Activated CD4-positive, alpha-beta T cell treated with anti-CD3 and anti-CD28 coated beads, Interleukin-2, amount 10 ng/mL, durations not matched to agents 7 days and 5 days (primary cell): Measurements from ENCODE around the gene ZSWIM4. TPM values are rescaled to one million over a fixed set of nuclear protein-coding genes. Genes with fewer than 3 reads are reported as not detected.

ENCODE experiments used
- CTCF ChIA-PET: fragments of 350-600 bp; sonication (Branson Sonifier 250); formaldehyde crosslinking; loops from one replicate; lab custom pipeline; 2021; ENCODE audit warnings: antibody characterized with exemption; lab: Charles Lee
- POLR2A ChIA-PET: fragments of 350-600 bp; sonication (Branson Sonifier 250); formaldehyde crosslinking; loops from one replicate; lab custom pipeline; 2021; ENCODE audit warnings: antibody characterized with exemption; lab: Charles Lee
- DNase-seq: peaks from one replicate; pipeline ENCODE4 v3.0.0-alpha.2; 2020
- H3K27ac Mint-ChIP-seq: one replicate; pipeline ENCODE4 v1.8.0; 2021; ENCODE audit warnings: mild to moderate bottlenecking, moderate library complexity, mixed read lengths
- H3K27me3 Mint-ChIP-seq: one replicate; pipeline ENCODE4 v1.8.0; 2021; ENCODE audit warnings: mixed read lengths
- H3K36me3 Mint-ChIP-seq: one replicate; pipeline ENCODE4 v1.8.0; 2021; ENCODE audit warnings: low read depth, mixed read lengths
- H3K4me1 Mint-ChIP-seq: one replicate; pipeline ENCODE4 v1.8.0; 2021; ENCODE audit warnings: mixed read lengths
- H3K4me3 Mint-ChIP-seq: one replicate; pipeline ENCODE4 v1.8.0; 2021; ENCODE audit warnings: mild to moderate bottlenecking, moderate library complexity, mixed read lengths
- H3K9me3 Mint-ChIP-seq: one replicate; pipeline ENCODE4 v1.8.0; 2021; ENCODE audit warnings: mixed read lengths
- total RNA-seq, 2 experiments: library from RNA; stranded (reverse); gene quantifications; one replicate each; pipeline ENCODE4 v1.2.3, GENCODE V29; 2021

Gene ZSWIM4
- total RNA-seq, 2 experiments from 2014 or later: 6.0 to 6.2 TPM

DNA sequence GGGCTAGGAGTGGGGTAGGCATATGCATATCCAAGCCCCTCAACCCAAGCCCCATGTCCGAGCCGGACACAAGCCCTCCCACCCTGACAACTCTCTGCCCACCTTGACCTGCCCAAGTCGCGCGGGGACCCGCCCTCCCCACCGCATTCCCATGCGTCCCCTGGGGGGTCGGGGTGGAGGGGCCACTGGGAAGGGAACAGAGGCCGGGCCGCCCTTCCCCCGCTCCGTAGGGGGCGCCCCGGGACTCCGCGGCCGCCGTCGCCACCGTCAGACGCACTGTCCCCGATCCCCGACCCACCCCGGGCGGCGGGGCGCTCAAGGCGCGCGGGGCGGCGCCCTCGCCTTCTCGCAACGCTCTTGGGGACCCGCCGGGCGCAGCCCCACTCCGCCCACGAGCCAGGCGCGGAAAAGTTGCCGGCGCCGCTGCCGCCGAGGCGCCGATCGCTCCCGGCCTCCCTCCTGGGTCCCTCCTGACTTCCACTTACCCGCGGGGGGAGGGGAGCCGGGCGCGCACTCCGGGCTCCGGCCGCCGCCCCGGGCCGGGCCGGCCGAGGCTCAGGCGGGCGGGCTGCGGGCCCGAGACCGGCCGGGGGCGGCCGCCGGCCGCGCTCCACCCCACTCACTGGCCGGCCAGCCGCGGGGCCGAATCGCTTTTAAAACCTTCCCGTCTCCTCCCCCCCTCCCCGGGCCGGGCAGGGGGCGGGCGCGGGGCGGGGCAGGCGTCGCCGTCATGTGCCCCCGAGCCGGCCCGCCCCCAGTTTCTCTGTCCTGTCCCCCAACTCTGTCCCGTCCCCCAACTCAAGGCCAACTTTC is 47.3 kb downstream of the ZSWIM4 start:
- Mint-ChIP-seq H3K36me3 (peaks cover 34% of the 10 kb centered on the region), H3K27ac (peak overlapping the region; percentile 90), H3K4me1 (peaks cover 55% of the 10 kb centered on the region), H3K4me3 (peak overlapping the region; percentile 94), H3K27me3 (no peaks in the 10 kb centered on the region), H3K9me3 (no peaks in the 10 kb centered on the region)
- ChIA-PET CTCF (no interaction called here), POLR2A (no interaction called here)
- DNase-seq: peak; percentile 70

DNA sequence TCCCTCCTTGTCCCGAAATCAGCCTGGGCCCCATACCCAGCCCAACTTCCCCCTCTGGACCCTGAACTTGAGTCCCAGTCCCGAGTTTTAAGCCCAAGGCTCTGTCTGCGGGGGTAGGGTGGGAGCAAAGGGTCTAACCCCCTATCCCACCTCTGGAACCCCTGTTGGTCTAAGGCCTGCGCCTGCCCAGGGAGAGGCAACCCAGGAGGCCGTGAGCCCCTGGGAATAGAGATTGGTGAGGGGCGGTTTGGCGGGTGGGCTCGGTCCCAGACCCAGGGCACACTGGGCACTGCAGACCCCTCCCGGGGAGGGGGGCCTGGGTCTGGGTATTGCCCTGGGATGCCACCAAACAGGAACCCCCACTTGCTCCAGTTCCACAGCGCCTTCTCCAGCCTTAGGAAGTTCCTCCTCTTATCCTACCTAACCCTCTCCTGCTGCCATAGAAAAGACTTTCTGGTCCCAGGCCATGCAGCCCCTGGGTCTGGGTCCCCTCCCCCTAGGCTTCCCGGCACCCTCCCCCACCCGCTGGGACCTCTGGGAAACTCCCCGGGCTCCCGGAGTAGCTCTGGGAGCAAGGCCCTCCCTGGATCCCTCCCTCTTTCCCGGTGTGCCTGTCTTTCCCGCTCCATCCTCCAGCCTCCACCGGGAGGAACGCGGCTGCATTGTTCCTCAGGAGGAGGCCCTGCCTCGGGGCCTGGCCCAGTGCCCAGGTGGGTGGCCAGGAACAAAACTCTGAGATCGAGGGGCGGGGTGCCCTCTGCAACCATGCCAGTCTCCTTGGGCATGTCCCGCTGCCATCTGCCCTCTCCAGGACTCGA is 48.1 kb downstream of the ZSWIM4 start:
- ChIA-PET POLR2A (no interaction called here), CTCF (no interaction called here)

GRCh38 chr19:13844130-13844631 is 48.9 kb downstream of the ZSWIM4 start:
- Mint-ChIP-seq H3K27me3 (no peaks in the 10 kb centered on the region), H3K9me3 (no peaks in the 10 kb centered on the region), H3K4me1 (peaks cover 54% of the 10 kb centered on the region), H3K4me3 (peak overlapping the region; percentile 88), H3K36me3 (peaks cover 24% of the 10 kb centered on the region), H3K27ac (peak overlapping the region; percentile 59)
- no peak for DNase-seq
- ChIA-PET POLR2A (no interaction called here), CTCF (no interaction called here)

More for the DNA sequence above, 48.1 kb downstream of the ZSWIM4 start:
- Mint-ChIP-seq H3K4me1 (peaks cover 56% of the 10 kb centered on the region), H3K36me3 (peaks cover 30% of the 10 kb centered on the region), H3K27me3 (no peaks in the 10 kb centered on the region), H3K4me3 (peak overlapping the region; percentile 88), H3K27ac (peak overlapping the region; percentile 88), H3K9me3 (no peaks in the 10 kb centered on the region)
- DNase-seq: no peak

DNA sequence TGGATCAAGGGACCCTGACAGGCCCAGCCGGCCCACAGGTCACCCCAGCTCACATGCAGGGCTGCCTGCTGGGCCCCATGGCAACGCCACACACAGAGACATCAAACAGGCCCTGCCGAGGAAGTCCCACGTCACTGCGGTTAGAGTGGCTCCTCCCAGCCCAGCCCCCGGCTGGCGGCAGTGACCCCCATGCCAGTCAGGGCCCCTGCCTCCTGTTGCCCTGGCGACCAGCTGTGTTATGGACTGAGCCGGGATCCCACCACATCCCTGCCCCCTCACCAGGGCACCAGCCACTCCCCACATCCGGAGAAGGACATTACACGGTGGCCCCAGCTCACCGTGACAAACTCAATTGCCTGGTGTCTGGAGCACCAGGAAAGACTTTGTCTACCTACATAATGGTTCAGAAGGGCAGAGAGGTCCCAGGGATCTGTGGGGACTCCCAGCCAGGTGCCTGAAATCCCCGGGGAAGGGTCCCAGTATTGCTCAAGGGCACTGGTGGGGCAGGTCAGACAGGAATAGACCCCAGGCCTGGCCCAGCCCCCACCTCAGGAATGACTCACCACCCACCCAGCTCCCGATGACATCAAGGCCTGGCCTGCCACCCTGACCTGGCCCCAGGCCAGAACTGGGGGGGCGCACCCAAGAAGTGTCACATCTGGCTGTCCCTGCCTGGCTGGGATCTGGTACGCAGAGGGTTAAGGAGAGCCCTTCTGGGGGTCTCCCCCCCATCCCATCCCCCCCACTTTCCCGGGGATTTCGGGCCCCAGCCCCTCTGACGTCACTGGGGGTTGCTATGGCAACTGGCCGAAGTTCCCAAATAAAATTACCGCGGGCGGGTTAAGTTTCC is 51.5 kb downstream of the ZSWIM4 start:
- ChIA-PET CTCF (interaction anchor here (0.5 to 8.8 kb wide), 10 partner anchors 10 to 44 kb away, joined by 3 to 69 read pairs (median 4); no protein-coding TSS in a partner anchor), POLR2A (interaction anchor here (0.6 to 1.5 kb wide), 4 partner anchors 10 to 66 kb away, joined by 3 to 4 read pairs (median 4); no protein-coding TSS in a partner anchor)
- Mint-ChIP-seq H3K9me3 (no peaks in the 10 kb centered on the region), H3K27ac (peak overlapping the region; percentile 95), H3K27me3 (no peaks in the 10 kb centered on the region), H3K4me1 (peaks cover 52% of the 10 kb centered on the region), H3K36me3 (peaks cover 6% of the 10 kb centered on the region), H3K4me3 (peak overlapping the region; percentile 70)
- DNase-seq: peak; percentile 97

DNA sequence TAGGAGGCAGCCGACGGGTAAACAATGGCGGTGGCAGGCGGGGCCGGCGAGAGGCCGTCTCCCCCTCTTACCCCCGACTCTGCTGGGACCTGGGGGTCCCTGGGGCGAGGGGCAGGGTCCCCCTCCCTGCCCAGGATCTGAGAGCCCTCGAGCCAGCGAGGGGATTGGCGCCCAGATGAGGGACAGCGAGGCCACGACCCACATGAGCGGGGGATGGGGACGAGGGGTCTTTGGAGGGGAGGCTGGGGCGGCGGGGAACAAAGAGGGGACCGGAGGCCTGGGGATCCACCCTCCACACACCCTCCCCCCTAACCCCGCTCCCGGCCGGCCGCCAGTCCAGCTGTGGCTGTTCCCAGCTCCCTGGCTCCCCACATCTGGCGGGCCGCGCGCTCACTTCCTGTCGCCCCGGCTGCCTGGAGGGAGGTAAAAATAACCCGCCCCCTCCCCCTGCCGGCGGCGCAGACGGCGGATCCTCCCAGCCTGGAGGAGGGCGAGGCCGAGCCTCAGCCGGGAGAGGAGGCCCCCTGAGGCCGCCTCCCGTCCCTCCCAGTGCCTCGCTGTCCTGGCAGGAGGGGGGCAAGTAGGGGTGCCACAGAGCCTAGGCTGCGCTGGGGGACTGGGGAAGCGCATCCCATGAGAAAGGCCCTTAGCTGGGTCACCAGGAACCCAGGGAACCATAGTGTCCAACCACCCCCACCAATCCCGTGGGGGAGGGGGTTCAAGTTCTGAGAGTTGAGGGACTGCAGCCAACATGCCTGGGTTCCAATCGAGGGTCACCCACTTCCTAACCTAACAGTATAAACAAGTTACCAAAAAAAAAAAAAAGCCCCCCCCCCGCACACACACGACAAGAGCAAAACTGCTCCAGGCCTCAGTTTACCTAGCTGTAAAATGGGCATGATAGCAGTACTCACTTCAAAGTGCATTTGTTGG is 52.4 kb downstream of the ZSWIM4 start:
- Mint-ChIP-seq H3K4me3 (peak overlapping the region; percentile 70), H3K4me1 (peaks cover 52% of the 10 kb centered on the region), H3K9me3 (no peaks in the 10 kb centered on the region), H3K36me3 (peaks cover 2% of the 10 kb centered on the region), H3K27me3 (no peaks in the 10 kb centered on the region), H3K27ac (peak overlapping the region; percentile 95)
- ChIA-PET POLR2A (interaction anchor here (1.0 kb wide), 1 partner anchor 60 kb away, joined by 3 read pairs; no protein-coding TSS in a partner anchor), CTCF (interaction anchor here (1.0 to 8.8 kb wide), 6 partner anchors 9 to 45 kb away, joined by 3 to 69 read pairs (median 5); no protein-coding TSS in a partner anchor)
- DNase-seq: peak; percentile 85

DNA sequence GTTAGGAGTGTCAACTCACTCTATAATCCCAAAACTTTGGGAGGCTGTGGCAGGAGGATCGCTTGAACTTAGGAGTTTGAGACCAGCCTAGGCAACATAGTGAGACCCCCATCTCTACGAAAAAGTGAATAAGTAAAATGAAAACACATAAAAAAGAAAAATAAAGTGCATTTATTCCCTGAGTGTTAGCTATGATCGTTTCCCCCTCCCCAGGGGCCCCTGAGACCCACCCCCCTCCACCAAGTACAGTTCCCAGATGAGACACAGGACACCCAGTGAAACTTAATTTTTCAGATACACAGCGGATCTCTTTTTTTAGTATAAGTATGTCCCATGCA is 53.1 kb downstream of the ZSWIM4 start:
- H3K9me3 Mint-ChIP-seq: no peaks in the 10 kb centered on the region
- peak overlapping the region; percentile 74 for H3K27ac Mint-ChIP-seq
- POLR2A ChIA-PET: no interaction called here
- H3K4me3 Mint-ChIP-seq: no peak overlapping the region
- DNase-seq: no peak
- H3K27me3 Mint-ChIP-seq: no peaks in the 10 kb centered on the region
- peaks cover 2% of the 10 kb centered on the region for H3K36me3 Mint-ChIP-seq
- H3K4me1 Mint-ChIP-seq: peaks cover 52% of the 10 kb centered on the region
- CTCF ChIA-PET: interaction anchor here (1.3 to 8.8 kb wide), 3 partner anchors 12 to 64 kb away, joined by 3 to 69 read pairs (median 5); no protein-coding TSS in a partner anchor

GRCh38 chr19:13848798-13849676 is 53.8 kb downstream of the ZSWIM4 start:
- CTCF ChIA-PET: interaction anchor here (0.7 to 8.8 kb wide), 5 partner anchors 8 to 65 kb away, joined by 3 to 69 read pairs (median 3); no protein-coding TSS in a partner anchor
- H3K4me1 Mint-ChIP-seq: peaks cover 47% of the 10 kb centered on the region
- POLR2A ChIA-PET: no interaction called here
- H3K27me3 Mint-ChIP-seq: no peaks in the 10 kb centered on the region
- H3K9me3 Mint-ChIP-seq: no peaks in the 10 kb centered on the region
- no peak overlapping the region for H3K4me3 Mint-ChIP-seq
- DNase-seq: no peak
- peaks cover 2% of the 10 kb centered on the region for H3K36me3 Mint-ChIP-seq
- peak overlapping the region; percentile 41 for H3K27ac Mint-ChIP-seq

- Mint-ChIP-seq H3K27ac (peak overlapping the region; percentile 54), H3K4me1 (peaks cover 34% of the 10 kb centered on the region), H3K4me3 (no peak overlapping the region), H3K36me3 (peaks cover 2% of the 10 kb centered on the region), H3K9me3 (no peaks in the 10 kb centered on the region), H3K27me3 (no peaks in the 10 kb centered on the region)
- DNase-seq: peak; percentile 64
- POLR2A ChIA-PET: no interaction called here
- CTCF ChIA-PET: interaction anchor here (1.0 to 8.8 kb wide), 4 partner anchors 12 to 30 kb away, joined by 3 to 69 read pairs (median 4); no protein-coding TSS in a partner anchor
Observed at GRCh38 chr19:13849991-13850909, 55.0 kb downstream of the ZSWIM4 start.

GRCh38 chr19:13850910-13851733 is 55.9 kb downstream of the ZSWIM4 start:
- ChIA-PET POLR2A (no interaction called here), CTCF (interaction anchor here (1.0 to 8.8 kb wide), 3 partner anchors 11 to 27 kb away, joined by 3 to 69 read pairs (median 4); no protein-coding TSS in a partner anchor)
- no peaks in the 10 kb centered on the region for H3K9me3 Mint-ChIP-seq
- DNase-seq: no peak
- H3K4me1 Mint-ChIP-seq: peaks cover 28% of the 10 kb centered on the region
- no peaks in the 10 kb centered on the region for H3K36me3 Mint-ChIP-seq
- peak overlapping the region; percentile 33 for H3K27ac Mint-ChIP-seq
- H3K27me3 Mint-ChIP-seq: no peaks in the 10 kb centered on the region
- H3K4me3 Mint-ChIP-seq: no peak overlapping the region
